GM12878 (cell line): Measurements from ENCODE around the gene LMF2. TPM values are rescaled to one million over a fixed set of nuclear protein-coding genes. Genes with fewer than 3 reads are reported as not detected.

Experiments used
- ATAC-seq: fragments of 200-7000 bp; cut with Tn5 transposase; 3 replicates; pipeline ENCODE4 v1.9.1; 2020; ENCODE audit warnings: mild to moderate bottlenecking, moderate library complexity
- BruUV-seq: library from RNA; stranded (reverse); fragments of 400-500 nt; replicated peaks from 2 replicates; lab custom pipeline; 2021; lab: Mats Ljungman, UMichigan
- CTCF ChIA-PET: fragments of 300-600 bp; sonication (Branson Sonifier 250); formaldehyde crosslinking; extraction: SDS; loops from one replicate; lab custom pipeline; 2021; ENCODE audit warnings: inconsistent platforms; lab: Yijun Ruan, JAX
- POLR2A ChIA-PET: fragments of 350-600 bp; formaldehyde crosslinking; extraction: SDS; loops from one replicate; lab custom pipeline; 2021; ENCODE audit warnings: inconsistent platforms; lab: Charles Lee
- RAD21 ChIA-PET: fragments of 300-600 bp; sonication (Branson Sonifier 250); formaldehyde crosslinking; loops from one replicate; lab custom pipeline; 2023; ENCODE audit warnings: antibody characterized with exemption; ENCODE audit not compliant: unreplicated experiment; lab: Charles Lee
- SMC1A ChIA-PET: fragments of 300-600 bp; sonication (Branson Sonifier 250); formaldehyde crosslinking; loops from one replicate; lab custom pipeline; 2023; ENCODE audit not compliant: unreplicated experiment, uncharacterized antibody; lab: Charles Lee
- DNase-seq: peaks from one replicate; pipeline ENCODE4 v3.0.0-alpha.2; 2011; ENCODE audit warnings: low read depth, low spot score
- FAIRE-seq: peaks from 3 replicates; lab custom pipeline; 2011; peaks lifted over from hg19 to GRCh38; lab: Jason Lieb, UNC
- H2AFZ ChIP-seq: 2 replicates; pipeline ENCODE4 v1.6.0; 2011; ENCODE audit warnings: low read depth, low read length, control low read depth; ENCODE audit not compliant: control insufficient read depth
- H3K27ac ChIP-seq: 2 replicates; pipeline ENCODE4 v1.5.1; 2011; ENCODE audit warnings: control low read depth; ENCODE audit not compliant: control insufficient read depth, insufficient read depth
- H3K27me3 ChIP-seq, 2 experiments: replicated peaks in 1 of 2; 2 replicates each; pipeline versions ENCODE4 v1.6.0 to v1.6.1; 2011; ENCODE audit warnings: low read length in 1 of 2; ENCODE audit not compliant: control insufficient read depth in 2 of 2, insufficient read depth in 2 of 2
- H3K36me3 ChIP-seq, 2 experiments: 2 replicates each; pipeline ENCODE4 v1.5.1; 2011; ENCODE audit warnings: low read length in 1 of 2; ENCODE audit not compliant: control insufficient read depth in 2 of 2, insufficient read depth in 2 of 2
- H3K4me1 ChIP-seq: 2 replicates; pipeline ENCODE4 v1.6.1; 2011; ENCODE audit warnings: mild to moderate bottlenecking, low read length, moderate library complexity, mixed read lengths; ENCODE audit not compliant: control insufficient read depth, insufficient read depth
- H3K4me2 ChIP-seq: 2 replicates; pipeline ENCODE4 v1.6.0; 2011; ENCODE audit warnings: control low read depth; ENCODE audit not compliant: control insufficient read depth, insufficient read depth
- H3K4me3 ChIP-seq: fragments of 200-600 bp; sonication (generic); 2 replicates; pipeline ENCODE4 v1.5.1; 2016
- H3K79me2 ChIP-seq: 2 replicates; pipeline ENCODE4 v1.6.0; 2011; ENCODE audit warnings: low read length; ENCODE audit not compliant: control insufficient read depth, insufficient read depth
- H3K9ac ChIP-seq: 2 replicates; pipeline ENCODE4 v1.8.0; 2011; ENCODE audit warnings: low read length, control low read depth, mixed read lengths; ENCODE audit not compliant: control insufficient read depth, insufficient read depth
- H3K9me3 ChIP-seq: replicated peaks from 3 replicates; pipeline ENCODE4 v1.5.1; 2011; ENCODE audit warnings: mild to moderate bottlenecking, low read length; ENCODE audit not compliant: control insufficient read depth, insufficient read depth
- H4K20me1 ChIP-seq: 2 replicates; pipeline ENCODE4 v1.6.0; 2011; ENCODE audit not compliant: control insufficient read depth, insufficient read depth
- CREB1 ChIP-seq: IDR thresholded peaks from 2 replicates; pipeline ENCODE4 v1.6.1; 2012; ENCODE audit warnings: low read depth, mild to moderate bottlenecking, inconsistent platforms
- RAD21 ChIP-seq: IDR thresholded peaks from 2 replicates; pipeline ENCODE4 v1.6.1; 2011; ENCODE audit warnings: mild to moderate bottlenecking, low read depth, low read length, moderate library complexity; ENCODE audit not compliant: insufficient read depth
- SREBF2 ChIP-seq: IDR thresholded peaks from 2 replicates; pipeline ENCODE4 v1.6.1; 2012; ENCODE audit warnings: mild to moderate bottlenecking, low read length
- TARDBP ChIP-seq: IDR thresholded peaks from 2 replicates; pipeline ENCODE4 v1.6.1; 2016; ENCODE audit warnings: borderline replicate concordance
- WGBS: methylation state at CpG from one replicate; pipeline ENCODE4 v1.1.6; 2016; ENCODE audit warnings: low lambda C conversion rate; ENCODE audit not compliant: insufficient replicate concordance, insufficient coverage; ENCODE audit errors: missing lambda C conversion rate; 5-methylcytosine and 5-hydroxymethylcytosine counted together
- in situ Hi-C: fragments of 300-500 bp; cut with MboI; formaldehyde crosslinking; loops from 9 replicates; pipeline ENCODE4 v1.14.3; 2018; ENCODE audit warnings: mixed read lengths
- intact Hi-C: fragments of 100-400 bp; cut with micrococcal nuclease; formaldehyde crosslinking; loops from one replicate; pipeline ENCODE4 v1.14.2; 2022; ENCODE audit not compliant: unreplicated experiment
- polyA plus RNA-seq, 11 experiments: library from polyadenylated mRNA; depleted of rRNA in 4 of 11; unstranded in 6 of 11; stranded (reverse) in 5 of 11; fragments of >200 nt; fragmentation: Nextera tagmentation in 4 of 11; fragmentation: Illumina TruSeq in 1 of 11; extraction: Ambion mirVana in 4 of 11; extraction: Trizol in 1 of 11; gene quantifications; 1 replicate in 1 of 11; 2 replicates in 10 of 11; pipeline versions ENCODE4 v1.2.1 to v1.2.3, GENCODE V29; 2011 to 2016; ENCODE audit warnings: inconsistent platforms in 2 of 11, missing spikeins in 2 of 11, low read depth in 1 of 11
- total RNA-seq, 4 experiments: library from RNA; depleted of rRNA in 3 of 4; stranded (reverse); fragments of >200 nt in 3 of 4; fragmentation: Illumina TruSeq in 1 of 4; extraction: Trizol in 1 of 4; gene quantifications; 2 replicates each; pipeline versions ENCODE4 v1.2.1 to v1.2.3, GENCODE V29; 2013 to 2021
- TF ChIP-seq, protein P1 (sequence below): IDR thresholded peaks from 2 replicates; pipeline ENCODE4 v1.6.1; 2012; ENCODE audit warnings: low read depth, low read length, improper control_type of control experiment

The LMF2 gene
- total and polyA plus RNA-seq, 10 of the 15 experiments (the other 5 are each of a cell fraction or from before 2014, with no cell fraction given): 0.08 to 57.5 (median 21.2) TPM

DNA sequence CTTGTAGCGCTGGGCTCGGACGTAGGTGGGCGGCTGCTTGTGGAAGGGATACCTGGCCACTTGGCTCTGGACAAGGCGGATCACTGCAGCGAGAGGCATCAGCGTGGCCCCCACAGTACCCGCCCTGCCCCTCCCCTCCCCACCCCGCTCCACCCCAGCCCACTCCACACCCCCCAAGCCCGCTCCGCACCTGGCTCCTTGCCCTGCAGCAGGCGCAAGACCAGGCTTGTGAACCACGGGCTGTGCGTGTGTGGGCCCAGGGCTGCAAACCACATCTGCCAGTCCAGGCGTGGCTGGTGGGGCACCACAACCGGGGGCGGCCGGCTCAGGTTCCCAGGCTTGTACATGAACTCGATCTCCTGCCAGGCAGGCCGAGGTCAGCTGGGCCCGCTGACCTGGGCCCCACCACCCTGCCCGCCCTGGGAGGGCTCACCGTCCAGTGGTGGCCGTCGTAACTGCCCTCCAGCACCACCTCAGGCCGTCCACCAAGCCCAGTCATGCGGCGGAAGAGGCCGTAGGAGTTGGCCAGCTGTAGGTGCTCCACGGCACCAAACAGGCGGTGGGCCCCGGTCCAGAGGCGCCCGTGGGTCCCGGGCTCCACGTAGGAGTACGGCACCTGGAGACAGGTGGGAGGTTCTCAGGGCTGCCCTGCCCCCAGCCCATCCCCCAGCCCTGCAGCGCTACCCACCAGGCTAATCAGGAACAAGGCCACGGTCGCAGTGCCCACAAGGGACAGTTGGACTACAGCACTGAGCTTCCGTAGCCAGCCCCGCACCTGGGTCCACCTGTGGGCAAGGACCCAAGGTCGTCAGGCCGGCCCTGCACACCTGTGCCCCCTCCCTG, 2.9 kb downstream of the LMF2 start:
- in situ Hi-C loops: no loop called here
- no peaks in the 10 kb centered on the region for H4K20me1 ChIP-seq
- H3K36me3 ChIP-seq: peaks cover 4 to 8% of the 10 kb centered on the region in 2 experiments; a peak in 3 of 4 replicates
- no peak for TF ChIP-seq RAD21
- TF ChIP-seq SREBF2: no peak
- TF ChIP-seq, protein P1, sequence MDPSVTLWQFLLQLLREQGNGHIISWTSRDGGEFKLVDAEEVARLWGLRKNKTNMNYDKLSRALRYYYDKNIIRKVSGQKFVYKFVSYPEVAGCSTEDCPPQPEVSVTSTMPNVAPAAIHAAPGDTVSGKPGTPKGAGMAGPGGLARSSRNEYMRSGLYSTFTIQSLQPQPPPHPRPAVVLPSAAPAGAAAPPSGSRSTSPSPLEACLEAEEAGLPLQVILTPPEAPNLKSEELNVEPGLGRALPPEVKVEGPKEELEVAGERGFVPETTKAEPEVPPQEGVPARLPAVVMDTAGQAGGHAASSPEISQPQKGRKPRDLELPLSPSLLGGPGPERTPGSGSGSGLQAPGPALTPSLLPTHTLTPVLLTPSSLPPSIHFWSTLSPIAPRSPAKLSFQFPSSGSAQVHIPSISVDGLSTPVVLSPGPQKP: no peak
- no peak for TF ChIP-seq CREB1
- no peak for TF ChIP-seq TARDBP
- H3K4me1 ChIP-seq: peaks cover 9% of the 10 kb centered on the region
- H3K9ac ChIP-seq: no peak overlapping the region
- H3K27me3 ChIP-seq: no peaks in the 10 kb centered on the region
- no TSS peak for BruUV-seq
- FAIRE-seq (no peak), DNase-seq (no peak), ATAC-seq (no peak)
- ChIA-PET POLR2A (no interaction called here), CTCF (no interaction called here), SMC1A (no interaction called here), RAD21 (no interaction called here)
- H3K4me3 ChIP-seq: no peak overlapping the region
- peaks cover 27% of the 10 kb centered on the region for H3K79me2 ChIP-seq
- intact Hi-C loops: no loop called here
- no peak overlapping the region for H3K27ac ChIP-seq
- no peak overlapping the region for H2AFZ ChIP-seq
- no peaks in the 10 kb centered on the region for H3K9me3 ChIP-seq
- no peak overlapping the region for H3K4me2 ChIP-seq
- WGBS: 85% methylated on average over 37 of the region's 44 CpGs
